Ishikawa (cell line): Measurements from ENCODE around the gene EFS.

ENCODE experiments used
- CEBPB ChIP-seq: IDR thresholded peaks from 2 replicates; pipeline ENCODE4 v1.6.1; 2012
- CREB1 ChIP-seq: IDR thresholded peaks from 2 replicates; pipeline ENCODE4 v1.6.1; 2012; ENCODE audit warnings: low read depth
- EGR1 ChIP-seq: IDR thresholded peaks from 2 replicates; pipeline ENCODE4 v1.6.1; 2012
- EP300 ChIP-seq: IDR thresholded peaks from 2 replicates; pipeline ENCODE4 v1.6.1; 2012; ENCODE audit warnings: borderline replicate concordance
- FOXM1 ChIP-seq: IDR thresholded peaks from 2 replicates; pipeline ENCODE4 v1.6.1; 2012; ENCODE audit warnings: low read depth, borderline replicate concordance
- MAX ChIP-seq: IDR thresholded peaks from 2 replicates; pipeline ENCODE4 v1.6.1; 2012
- NFIC ChIP-seq: IDR thresholded peaks from 2 replicates; pipeline ENCODE4 v1.6.1; 2012
- RAD21 ChIP-seq: IDR thresholded peaks from 2 replicates; pipeline ENCODE4 v1.6.1; 2012; ENCODE audit warnings: low read depth
- TAF1 ChIP-seq: IDR thresholded peaks from 2 replicates; pipeline ENCODE4 v1.6.1; 2012; ENCODE audit warnings: low read depth, mild to moderate bottlenecking
- TCF12 ChIP-seq: IDR thresholded peaks from 2 replicates; pipeline ENCODE4 v1.6.1; 2012; ENCODE audit warnings: low read depth
- TEAD4 ChIP-seq: IDR thresholded peaks from 2 replicates; pipeline ENCODE4 v1.6.1; 2012
- YY1 ChIP-seq: IDR thresholded peaks from 2 replicates; pipeline ENCODE4 v1.6.1; 2012; ENCODE audit warnings: low read depth
- ZBTB7A ChIP-seq: IDR thresholded peaks from 2 replicates; pipeline ENCODE4 v1.6.1; 2012; ENCODE audit warnings: low read depth
- TF ChIP-seq, protein P1 (sequence below): IDR thresholded peaks from 2 replicates; pipeline ENCODE4 v1.6.1; 2012; ENCODE audit warnings: low read depth, mild to moderate bottlenecking
- TF ChIP-seq, protein P2 (sequence below): IDR thresholded peaks from 2 replicates; pipeline ENCODE4 v1.6.1; 2012

Gene EFS

GRCh38 chr14:23371865-23372264 is 6.9 kb upstream of the EFS start:
- TF ChIP-seq, protein P1, sequence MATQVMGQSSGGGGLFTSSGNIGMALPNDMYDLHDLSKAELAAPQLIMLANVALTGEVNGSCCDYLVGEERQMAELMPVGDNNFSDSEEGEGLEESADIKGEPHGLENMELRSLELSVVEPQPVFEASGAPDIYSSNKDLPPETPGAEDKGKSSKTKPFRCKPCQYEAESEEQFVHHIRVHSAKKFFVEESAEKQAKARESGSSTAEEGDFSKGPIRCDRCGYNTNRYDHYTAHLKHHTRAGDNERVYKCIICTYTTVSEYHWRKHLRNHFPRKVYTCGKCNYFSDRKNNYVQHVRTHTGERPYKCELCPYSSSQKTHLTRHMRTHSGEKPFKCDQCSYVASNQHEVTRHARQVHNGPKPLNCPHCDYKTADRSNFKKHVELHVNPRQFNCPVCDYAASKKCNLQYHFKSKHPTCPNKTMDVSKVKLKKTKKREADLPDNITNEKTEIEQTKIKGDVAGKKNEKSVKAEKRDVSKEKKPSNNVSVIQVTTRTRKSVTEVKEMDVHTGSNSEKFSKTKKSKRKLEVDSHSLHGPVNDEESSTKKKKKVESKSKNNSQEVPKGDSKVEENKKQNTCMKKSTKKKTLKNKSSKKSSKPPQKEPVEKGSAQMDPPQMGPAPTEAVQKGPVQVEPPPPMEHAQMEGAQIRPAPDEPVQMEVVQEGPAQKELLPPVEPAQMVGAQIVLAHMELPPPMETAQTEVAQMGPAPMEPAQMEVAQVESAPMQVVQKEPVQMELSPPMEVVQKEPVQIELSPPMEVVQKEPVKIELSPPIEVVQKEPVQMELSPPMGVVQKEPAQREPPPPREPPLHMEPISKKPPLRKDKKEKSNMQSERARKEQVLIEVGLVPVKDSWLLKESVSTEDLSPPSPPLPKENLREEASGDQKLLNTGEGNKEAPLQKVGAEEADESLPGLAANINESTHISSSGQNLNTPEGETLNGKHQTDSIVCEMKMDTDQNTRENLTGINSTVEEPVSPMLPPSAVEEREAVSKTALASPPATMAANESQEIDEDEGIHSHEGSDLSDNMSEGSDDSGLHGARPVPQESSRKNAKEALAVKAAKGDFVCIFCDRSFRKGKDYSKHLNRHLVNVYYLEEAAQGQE, result no peak

GRCh38 chr14:23370221-23370620 is 5.2 kb upstream of the EFS start:
- TF ChIP-seq CREB1 (no peak), EGR1 (no peak), EP300 (no peak), TCF12 (no peak), FOXM1 (no peak), TEAD4 (no peak), CEBPB (no peak), RAD21 (no peak), TAF1 (no peak), NFIC (no peak), YY1 (no peak), MAX (no peak), ZBTB7A (no peak)
- TF ChIP-seq, protein P2, sequence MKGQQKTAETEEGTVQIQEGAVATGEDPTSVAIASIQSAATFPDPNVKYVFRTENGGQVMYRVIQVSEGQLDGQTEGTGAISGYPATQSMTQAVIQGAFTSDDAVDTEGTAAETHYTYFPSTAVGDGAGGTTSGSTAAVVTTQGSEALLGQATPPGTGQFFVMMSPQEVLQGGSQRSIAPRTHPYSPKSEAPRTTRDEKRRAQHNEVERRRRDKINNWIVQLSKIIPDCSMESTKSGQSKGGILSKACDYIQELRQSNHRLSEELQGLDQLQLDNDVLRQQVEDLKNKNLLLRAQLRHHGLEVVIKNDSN, result no peak
- TF ChIP-seq, protein P1, result no peak

- TF ChIP-seq RAD21, result no peak
- TF ChIP-seq NFIC, result no peak
- TF ChIP-seq FOXM1, result no peak
- no peak for TF ChIP-seq ZBTB7A
- no peak for TF ChIP-seq CEBPB
- TF ChIP-seq MAX, result no peak
- TF ChIP-seq TAF1, result no peak
These were observed 1.5 kb upstream of the EFS start for GRCh38 chr14:23366426-23366921.

DNA sequence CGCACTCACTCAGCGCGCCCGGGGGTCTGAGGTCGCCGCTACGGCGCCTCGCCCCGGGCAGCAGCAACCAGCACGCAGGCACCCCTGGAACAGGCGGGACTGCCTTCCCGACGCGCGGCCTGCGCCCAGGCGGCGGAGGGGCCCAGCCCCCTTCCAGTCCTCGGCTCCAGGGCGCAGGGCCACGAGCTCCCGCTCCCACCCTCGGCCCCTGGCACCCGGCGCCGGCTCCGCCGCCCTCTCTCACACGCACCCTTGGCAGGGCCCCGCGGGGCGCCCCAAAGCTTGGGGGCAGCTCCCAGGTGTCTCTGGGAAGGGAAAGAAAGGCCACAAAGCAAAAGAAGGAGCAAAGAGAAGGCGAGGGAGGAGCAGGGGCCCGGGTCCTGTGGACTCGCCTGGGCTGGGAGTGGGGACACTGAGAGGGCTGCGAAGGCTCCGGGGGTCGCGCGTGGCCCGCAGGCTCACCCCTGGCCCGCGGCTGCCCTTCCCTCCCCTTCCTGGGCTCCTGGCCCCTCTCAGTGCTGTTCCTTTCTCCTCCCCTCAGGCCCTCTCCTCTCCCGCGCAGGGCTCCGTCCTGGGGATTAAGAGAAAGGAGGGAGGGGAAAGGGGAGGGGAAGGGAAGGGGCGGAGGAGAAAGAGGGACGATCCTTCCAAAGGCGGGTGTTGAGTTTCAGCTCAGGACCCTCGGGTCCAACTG is 907 bp upstream of the EFS start:
- TF ChIP-seq YY1 (no peak), CREB1 (no peak), TCF12 (no peak), TAF1 (no peak), TEAD4 (no peak), EP300 (no peak), FOXM1 (no peak), RAD21 (no peak), CEBPB (no peak), MAX (no peak), NFIC (no peak)
- TF ChIP-seq, protein P1, result no peak
